ENCODE measurements around the gene PIP4K2A. TPM values are rescaled to one million over a fixed set of nuclear protein-coding genes. Genes with fewer than 3 reads are reported as not detected.
A peak's percentile ranks its signal among the peaks of the same experiment; 100 is the strongest.

Gene PIP4K2A
- total RNA-seq, 2 experiments from 2014 or later, result 107 to 108 TPM

- H3K4me3 Mint-ChIP-seq, result no peak overlapping the region
- no peaks in the 10 kb centered on the region for H3K9me3 Mint-ChIP-seq
- intact Hi-C loops (cut with micrococcal nuclease), result no loop called here
- H3K4me1 Mint-ChIP-seq (ENCODE audit: low read depth), result peaks cover 2% of the 10 kb centered on the region
- DNase-seq, result no peak
- POLR2A ChIA-PET, result no interaction called here
- H3K27ac Mint-ChIP-seq, result no peak overlapping the region
- CTCF ChIA-PET, result no interaction called here
- no peaks in the 10 kb centered on the region for H3K27me3 Mint-ChIP-seq
- peaks cover 17% of the 10 kb centered on the region for H3K36me3 Mint-ChIP-seq
Measured at GRCh38 chr10:22560913-22561239, 153.5 kb downstream of the PIP4K2A start.

DNA sequence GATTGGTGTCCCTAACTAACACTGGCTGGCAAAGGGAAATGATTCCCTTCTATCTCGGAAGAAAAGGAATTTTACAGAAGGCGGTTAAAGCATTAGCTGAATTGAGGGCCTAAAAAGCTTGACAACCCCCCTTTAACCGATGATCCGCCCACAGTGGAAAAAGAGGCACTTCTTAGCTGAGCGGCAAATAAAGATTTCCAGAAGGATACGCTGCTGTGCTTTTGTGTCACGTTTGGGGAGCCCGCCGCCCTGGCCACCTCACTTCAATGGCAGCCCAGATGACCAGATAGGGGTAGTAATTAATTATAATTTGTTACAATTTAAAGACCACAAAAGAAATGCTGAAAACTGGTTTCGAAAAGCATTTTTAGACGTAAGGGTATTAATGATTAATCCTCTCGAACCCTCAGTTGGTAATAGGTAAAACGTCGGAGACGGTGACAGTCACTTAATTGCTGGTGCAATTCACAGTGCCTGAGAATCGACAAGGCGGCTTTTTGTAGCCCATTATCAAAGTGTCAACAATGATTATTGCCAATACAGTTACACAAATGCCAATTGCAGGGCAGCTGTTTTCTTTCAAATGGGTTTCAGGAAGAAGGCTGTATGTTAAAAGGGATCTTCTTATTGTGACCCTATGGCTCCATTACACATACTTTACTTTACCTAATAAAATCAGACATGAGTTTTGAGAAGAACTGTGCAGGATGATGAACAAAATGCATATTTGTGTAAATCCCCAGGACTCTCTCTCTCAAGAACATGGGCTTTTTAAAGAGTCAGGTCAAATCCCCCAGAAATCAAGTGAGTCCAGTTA, 154.1 kb downstream of the PIP4K2A start:
- Mint-ChIP-seq H3K4me3 (no peak overlapping the region), H3K36me3 (peaks cover 16% of the 10 kb centered on the region), H3K9me3 (no peaks in the 10 kb centered on the region), H3K27ac (no peak overlapping the region), H3K4me1 (ENCODE audit: low read depth) (peaks cover 2% of the 10 kb centered on the region), H3K27me3 (no peaks in the 10 kb centered on the region)
- ChIA-PET CTCF (interaction anchor here (0.6 kb wide), 1 partner anchor 9 kb away, joined by 3 read pairs; no protein-coding TSS in a partner anchor), POLR2A (no interaction called here)
- intact Hi-C loops (cut with micrococcal nuclease), result no loop called here
- DNase-seq, result no peak

DNA sequence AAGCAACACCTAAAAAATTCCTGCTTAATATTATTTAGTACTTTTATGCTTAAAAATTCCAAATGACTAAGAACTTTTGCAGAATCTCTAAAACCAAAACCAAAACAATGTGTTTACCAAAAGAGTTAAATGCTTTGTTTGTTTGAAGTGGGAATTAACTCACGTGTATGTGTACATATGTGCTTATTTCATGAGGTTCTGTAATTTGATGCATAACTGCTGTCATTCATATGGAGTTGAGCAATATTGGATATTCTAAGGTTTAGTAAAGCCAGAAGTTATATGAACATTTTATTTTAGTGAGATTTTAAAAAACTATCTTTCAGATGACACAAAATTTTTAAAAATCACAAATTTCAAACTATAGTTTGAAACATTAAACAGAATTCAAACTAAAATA, 157.1 kb downstream of the PIP4K2A start:
- H3K9me3 Mint-ChIP-seq, result no peaks in the 10 kb centered on the region
- peaks cover 6% of the 10 kb centered on the region for H3K36me3 Mint-ChIP-seq
- CTCF ChIA-PET, result interaction anchor here (0.9 kb wide), 1 partner anchor 17 kb away, joined by 3 read pairs; no protein-coding TSS in a partner anchor
- intact Hi-C loops (cut with micrococcal nuclease), result loop anchor here (10.0 kb wide), 1 partner anchor 507 kb away; no protein-coding TSS in a partner anchor
- no peak overlapping the region for H3K4me3 Mint-ChIP-seq
- POLR2A ChIA-PET, result no interaction called here
- H3K4me1 Mint-ChIP-seq (ENCODE audit: low read depth), result peaks cover 8% of the 10 kb centered on the region
- H3K27ac Mint-ChIP-seq, result no peak overlapping the region
- H3K27me3 Mint-ChIP-seq, result no peaks in the 10 kb centered on the region
- DNase-seq, result no peak

- Mint-ChIP-seq H3K4me3 (no peak overlapping the region), H3K27ac (no peak overlapping the region), H3K36me3 (peaks cover 7% of the 10 kb centered on the region), H3K9me3 (no peaks in the 10 kb centered on the region), H3K4me1 (ENCODE audit: low read depth) (peaks cover 14% of the 10 kb centered on the region), H3K27me3 (no peaks in the 10 kb centered on the region)
- DNase-seq, result no peak
- intact Hi-C loops (cut with micrococcal nuclease), result loop anchor here (10.0 kb wide), 1 partner anchor 508 kb away; no protein-coding TSS in a partner anchor
- ChIA-PET CTCF (interaction anchor here (0.9 kb wide), 1 partner anchor 18 kb away, joined by 3 read pairs; no protein-coding TSS in a partner anchor), POLR2A (no interaction called here)
Measured at GRCh38 chr10:22556774-22557173, 157.6 kb downstream of the PIP4K2A start.

- no peaks in the 10 kb centered on the region for H3K27me3 Mint-ChIP-seq
- DNase-seq, result no peak
- CTCF ChIA-PET, result interaction anchor here (0.6 to 1.6 kb wide), 2 partner anchors 19 to 85 kb away, joined by 3 to 9 read pairs; no protein-coding TSS in a partner anchor
- H3K27ac Mint-ChIP-seq, result no peak overlapping the region
- peaks cover 19% of the 10 kb centered on the region for H3K4me1 Mint-ChIP-seq (ENCODE audit: low read depth)
- no peaks in the 10 kb centered on the region for H3K9me3 Mint-ChIP-seq
- POLR2A ChIA-PET, result interaction anchor here (0.5 kb wide), 1 partner anchor 214 kb away, joined by 3 read pairs; no protein-coding TSS in a partner anchor
- no peak overlapping the region for H3K4me3 Mint-ChIP-seq
- intact Hi-C loops (cut with micrococcal nuclease), result loop anchor here (10.0 kb wide), 1 partner anchor 510 kb away; no protein-coding TSS in a partner anchor
- H3K36me3 Mint-ChIP-seq, result peaks cover 19% of the 10 kb centered on the region
Measured at GRCh38 chr10:22554461-22555182, 159.8 kb downstream of the PIP4K2A start.

DNA sequence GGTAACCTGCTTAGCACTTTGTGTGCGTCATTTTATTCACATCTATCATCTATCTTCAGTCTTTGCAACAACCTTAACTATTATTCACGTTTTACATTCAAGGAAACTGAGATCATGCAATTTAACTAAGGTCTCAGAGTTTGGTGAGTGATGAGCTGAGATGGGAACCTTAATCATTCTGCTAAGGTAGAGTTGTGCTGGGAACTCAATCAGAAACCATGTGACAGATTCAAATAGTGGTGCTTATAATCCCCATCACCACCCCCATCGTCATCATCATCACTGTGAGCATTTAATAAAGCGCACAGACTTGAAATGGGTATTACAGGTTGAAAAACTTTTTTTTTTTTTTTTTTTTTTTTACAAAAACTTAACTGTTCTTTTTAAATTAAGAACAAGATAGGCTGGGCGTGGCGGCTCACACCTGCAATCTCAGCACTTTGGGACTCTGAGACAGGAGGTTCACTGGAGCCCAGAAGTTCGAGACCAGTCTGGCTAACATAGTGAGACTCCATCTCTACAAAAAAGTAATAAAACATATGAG, 160.9 kb downstream of the PIP4K2A start:
- no peak overlapping the region for H3K4me3 Mint-ChIP-seq
- no peak overlapping the region for H3K27ac Mint-ChIP-seq
- ChIA-PET CTCF (no interaction called here), POLR2A (no interaction called here)
- intact Hi-C loops (cut with micrococcal nuclease), result loop anchor here (10.0 kb wide), 1 partner anchor 511 kb away; no protein-coding TSS in a partner anchor
- H3K4me1 Mint-ChIP-seq (ENCODE audit: low read depth), result peaks cover 19% of the 10 kb centered on the region
- no peaks in the 10 kb centered on the region for H3K27me3 Mint-ChIP-seq
- H3K9me3 Mint-ChIP-seq, result no peaks in the 10 kb centered on the region
- no peak for DNase-seq
- peaks cover 19% of the 10 kb centered on the region for H3K36me3 Mint-ChIP-seq

DNA sequence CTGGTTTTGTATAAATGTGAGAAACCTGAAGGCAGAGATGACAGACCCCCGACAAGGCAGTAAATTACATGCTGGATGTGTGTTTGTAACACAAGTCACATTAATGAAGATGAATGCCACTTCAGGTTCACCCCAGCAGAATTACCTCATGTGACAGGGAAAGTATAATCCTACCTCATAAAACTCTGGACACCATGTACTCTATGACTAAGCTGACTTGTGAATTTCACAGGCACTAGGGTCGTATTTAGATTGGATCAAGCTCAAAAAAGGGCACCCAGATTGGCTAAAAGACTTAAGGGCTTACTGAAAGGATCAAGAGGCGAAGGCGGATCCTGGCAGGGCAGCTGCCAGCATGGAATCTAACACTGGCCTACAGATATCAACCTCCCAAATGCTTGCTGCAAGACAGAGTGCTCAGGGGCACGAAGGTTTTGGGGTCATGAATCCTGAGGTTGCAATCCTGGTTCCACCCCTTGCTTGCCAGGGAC, 161.4 kb downstream of the PIP4K2A start:
- H3K36me3 Mint-ChIP-seq, result peaks cover 23% of the 10 kb centered on the region

GRCh38 chr10:22551681-22552365, 162.6 kb downstream of the PIP4K2A start:
- ChIA-PET CTCF (interaction anchor here (0.6 to 1.4 kb wide), 11 partner anchors 8 to 491 kb away, joined by 3 to 7 read pairs (median 3); no protein-coding TSS in a partner anchor), POLR2A (no interaction called here)
- H3K4me1 Mint-ChIP-seq (ENCODE audit: low read depth), result peaks cover 17% of the 10 kb centered on the region
- no peak for DNase-seq
- H3K27ac Mint-ChIP-seq, result no peak overlapping the region
- intact Hi-C loops (cut with micrococcal nuclease), result loop anchor here (1.0 to 10.0 kb wide), 3 partner anchors 437 to 559 kb away; no protein-coding TSS in a partner anchor
- no peaks in the 10 kb centered on the region for H3K9me3 Mint-ChIP-seq
- H3K4me3 Mint-ChIP-seq, result no peak overlapping the region
- no peaks in the 10 kb centered on the region for H3K27me3 Mint-ChIP-seq
- H3K36me3 Mint-ChIP-seq, result peaks cover 31% of the 10 kb centered on the region

More for the DNA sequence above, 161.4 kb downstream of the PIP4K2A start:
- Mint-ChIP-seq H3K4me3 (no peak overlapping the region), H3K27ac (no peak overlapping the region), H3K9me3 (no peaks in the 10 kb centered on the region), H3K27me3 (no peaks in the 10 kb centered on the region), H3K4me1 (ENCODE audit: low read depth) (peaks cover 19% of the 10 kb centered on the region)
- CTCF ChIA-PET, result no interaction called here
- no peak for DNase-seq
- intact Hi-C loops (cut with micrococcal nuclease), result loop anchor here (10.0 kb wide), 1 partner anchor 512 kb away; no protein-coding TSS in a partner anchor
- POLR2A ChIA-PET, result no interaction called here

GRCh38 chr10:22550732-22551131, 163.6 kb downstream of the PIP4K2A start:
- Mint-ChIP-seq H3K36me3 (peaks cover 38% of the 10 kb centered on the region), H3K4me1 (ENCODE audit: low read depth) (peaks cover 17% of the 10 kb centered on the region), H3K9me3 (no peaks in the 10 kb centered on the region), H3K27me3 (no peaks in the 10 kb centered on the region), H3K27ac (peak overlapping the region; percentile 5), H3K4me3 (no peak overlapping the region)
- CTCF ChIA-PET, result interaction anchor here (0.8 to 1.4 kb wide), 4 partner anchors 10 to 440 kb away, joined by 3 to 7 read pairs (median 3); no protein-coding TSS in a partner anchor
- POLR2A ChIA-PET, result no interaction called here
- intact Hi-C loops (cut with micrococcal nuclease), result loop anchor here (1.0 to 10.0 kb wide), 3 partner anchors 439 to 558 kb away; no protein-coding TSS in a partner anchor
- DNase-seq, result peak; percentile 74

DNA sequence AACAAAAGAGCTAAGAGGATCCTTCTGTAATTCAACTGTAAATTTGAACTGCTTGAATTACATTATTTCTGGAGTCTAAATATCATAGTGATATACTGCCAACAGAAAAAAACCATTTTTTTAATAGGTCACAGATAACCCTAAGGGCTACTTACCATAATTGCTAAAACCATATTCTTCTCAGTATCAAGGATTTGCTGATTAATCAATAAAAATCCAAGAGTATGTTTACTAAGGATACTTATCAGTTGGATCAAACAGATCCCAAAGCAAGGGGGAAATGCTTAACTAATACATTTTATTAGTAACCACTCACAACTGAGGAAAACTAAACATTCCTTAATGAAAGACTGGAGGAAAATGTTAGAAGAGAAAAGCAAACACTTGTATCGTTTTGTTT, 166.0 kb downstream of the PIP4K2A start:
- POLR2A ChIA-PET, result no interaction called here
- no peak overlapping the region for H3K4me3 Mint-ChIP-seq
- no peaks in the 10 kb centered on the region for H3K9me3 Mint-ChIP-seq
- H3K27me3 Mint-ChIP-seq, result no peaks in the 10 kb centered on the region
- peaks cover 45% of the 10 kb centered on the region for H3K36me3 Mint-ChIP-seq
- H3K27ac Mint-ChIP-seq, result no peak overlapping the region
- CTCF ChIA-PET, result interaction anchor here (3.1 kb wide), 1 partner anchor 442 kb away, joined by 21 read pairs; no protein-coding TSS in a partner anchor
- no peak for DNase-seq
- H3K4me1 Mint-ChIP-seq (ENCODE audit: low read depth), result peaks cover 19% of the 10 kb centered on the region
- intact Hi-C loops (cut with micrococcal nuclease), result no loop called here

DNA sequence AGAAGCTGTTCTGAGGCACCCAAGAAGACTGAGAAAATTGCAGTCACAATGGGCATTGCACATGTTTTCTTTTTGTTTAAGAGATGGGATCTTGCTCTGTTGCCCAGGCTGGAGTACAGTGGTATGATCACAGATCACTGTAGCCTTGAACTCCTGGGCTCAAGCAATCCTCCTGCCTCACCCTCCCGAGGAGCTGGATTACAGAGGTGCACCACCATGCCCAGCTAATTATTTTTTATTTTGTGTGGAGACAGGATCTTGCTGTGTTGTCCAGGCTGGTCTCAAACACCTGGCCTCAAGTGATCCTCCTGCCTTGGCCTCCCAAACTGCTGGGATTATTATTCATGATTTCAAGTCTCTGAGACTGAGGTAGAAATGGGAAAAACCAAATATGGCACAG, 168.7 kb downstream of the PIP4K2A start:
- H3K27ac Mint-ChIP-seq, result no peak overlapping the region
- CTCF ChIA-PET, result no interaction called here

More for the DNA sequence above, 168.7 kb downstream of the PIP4K2A start:
- no peak for DNase-seq
- POLR2A ChIA-PET, result no interaction called here
- Mint-ChIP-seq H3K4me3 (no peak overlapping the region), H3K4me1 (ENCODE audit: low read depth) (peaks cover 4% of the 10 kb centered on the region), H3K9me3 (no peaks in the 10 kb centered on the region), H3K27me3 (no peaks in the 10 kb centered on the region), H3K36me3 (peaks cover 52% of the 10 kb centered on the region)
- intact Hi-C loops (cut with micrococcal nuclease), result no loop called here
